Stimulated activated CD4-positive, alpha-beta T cell treated with anti-CD3 and anti-CD28 coated beads, Interleukin-4, amount 100 ng/mL, for 4 hours (primary cell): ENCODE results near the gene JSRP1.
A peak's percentile ranks its signal among the peaks of the same experiment; 100 is the strongest.

Source experiments
- DNase-seq, 2 experiments: peaks; one replicate each; pipeline ENCODE4 v3.0.0-alpha.2; 2020

JSRP1 gene, protein sequence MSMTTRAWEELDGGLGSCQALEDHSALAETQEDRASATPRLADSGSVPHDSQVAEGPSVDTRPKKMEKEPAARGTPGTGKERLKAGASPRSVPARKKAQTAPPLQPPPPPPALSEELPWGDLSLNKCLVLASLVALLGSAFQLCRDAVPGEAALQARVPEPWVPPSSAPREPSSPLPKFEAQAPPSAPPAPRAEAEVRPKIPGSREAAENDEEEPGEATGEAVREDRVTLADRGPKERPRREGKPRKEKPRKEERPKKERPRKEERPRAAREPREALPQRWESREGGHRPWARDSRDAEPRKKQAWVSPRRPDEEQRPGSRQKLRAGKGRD

GRCh38 chr19:2255982-2256685, at the start of gene JSRP1:
JSRP1 (minus strand) TSS chr19:2256417; CDS start chr19:2255314, 1,103 bp downstream.
- DNase-seq = no peak

- DNase-seq = no peak
Observed at GRCh38 chr19:2305452-2306280, 49.4 kb upstream of the JSRP1 start.

DNA sequence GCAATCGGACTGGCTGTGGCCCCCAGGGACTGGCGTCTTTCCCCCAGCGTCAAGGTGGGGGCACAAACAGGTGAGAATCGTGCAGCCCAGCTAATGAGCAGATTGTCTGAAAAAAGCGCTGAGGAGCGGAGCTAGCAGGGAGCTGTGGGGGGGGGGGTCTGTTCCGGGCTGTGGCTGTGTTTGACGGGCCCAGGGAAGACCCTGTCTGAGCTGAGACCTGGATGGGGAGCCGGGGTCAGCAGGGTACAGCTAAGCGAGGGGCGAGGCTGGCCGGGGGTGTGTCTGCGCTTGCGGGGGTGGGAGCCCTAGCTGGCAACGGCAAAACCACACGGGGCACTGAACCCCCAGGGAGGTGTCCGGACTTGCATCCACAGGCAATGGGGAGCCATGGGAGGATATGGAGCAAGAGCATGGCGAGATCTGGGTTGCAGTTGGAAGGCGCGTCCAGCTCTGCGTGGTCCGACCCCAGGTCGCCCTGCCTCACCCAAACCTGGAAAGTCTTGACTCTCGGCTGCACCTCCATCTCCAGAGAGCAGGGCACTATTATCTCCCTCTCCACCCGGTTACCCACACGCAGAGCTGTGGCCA, 47.1 kb upstream of the JSRP1 start:
- no peak for DNase-seq

- DNase-seq = peak in 1 of 2 experiments; percentile 20
Observed at GRCh38 chr19:2302319-2303210, 46.3 kb upstream of the JSRP1 start.

DNA sequence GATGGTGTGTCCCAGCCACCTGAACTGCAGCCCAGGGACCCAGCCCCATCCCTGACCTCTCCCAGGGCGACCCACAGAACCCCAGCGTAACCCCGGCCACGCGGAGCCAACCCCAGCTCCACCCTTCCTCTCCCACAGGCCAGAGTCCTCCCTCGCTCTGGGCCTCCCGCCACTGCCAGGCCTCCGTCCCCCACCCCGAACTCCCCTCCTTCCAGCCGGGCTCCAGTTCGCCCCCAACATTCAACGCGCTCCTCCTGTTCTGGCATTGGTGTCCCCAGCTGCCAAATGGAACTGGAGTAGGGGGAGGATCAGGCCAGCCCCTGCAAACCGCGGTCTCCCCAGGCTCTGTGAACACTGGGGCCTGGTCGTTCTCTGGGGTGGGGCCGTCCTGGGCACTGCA, 44.3 kb upstream of the JSRP1 start:
- no peak for DNase-seq

DNA sequence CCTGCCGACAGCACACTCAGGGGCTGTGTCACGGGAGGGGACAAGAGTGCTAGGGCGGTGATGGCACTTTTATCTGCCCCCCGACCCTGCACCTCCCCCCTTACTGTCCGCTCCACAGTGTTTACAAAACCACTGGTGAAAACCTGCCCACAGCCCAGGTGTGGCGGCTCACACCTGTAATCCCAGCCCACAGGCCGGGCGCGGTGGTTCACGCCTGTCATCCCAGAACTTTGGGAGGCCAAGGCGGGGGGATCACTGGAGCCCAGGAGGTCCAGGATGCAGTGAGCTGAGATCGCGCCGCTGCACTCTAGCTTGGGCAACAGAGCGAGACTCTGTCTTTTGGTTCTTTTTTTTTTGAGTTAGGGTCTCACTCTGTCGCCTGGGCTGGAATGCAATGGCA, 39.9 kb upstream of the JSRP1 start:
- DNase-seq = no peak

DNA sequence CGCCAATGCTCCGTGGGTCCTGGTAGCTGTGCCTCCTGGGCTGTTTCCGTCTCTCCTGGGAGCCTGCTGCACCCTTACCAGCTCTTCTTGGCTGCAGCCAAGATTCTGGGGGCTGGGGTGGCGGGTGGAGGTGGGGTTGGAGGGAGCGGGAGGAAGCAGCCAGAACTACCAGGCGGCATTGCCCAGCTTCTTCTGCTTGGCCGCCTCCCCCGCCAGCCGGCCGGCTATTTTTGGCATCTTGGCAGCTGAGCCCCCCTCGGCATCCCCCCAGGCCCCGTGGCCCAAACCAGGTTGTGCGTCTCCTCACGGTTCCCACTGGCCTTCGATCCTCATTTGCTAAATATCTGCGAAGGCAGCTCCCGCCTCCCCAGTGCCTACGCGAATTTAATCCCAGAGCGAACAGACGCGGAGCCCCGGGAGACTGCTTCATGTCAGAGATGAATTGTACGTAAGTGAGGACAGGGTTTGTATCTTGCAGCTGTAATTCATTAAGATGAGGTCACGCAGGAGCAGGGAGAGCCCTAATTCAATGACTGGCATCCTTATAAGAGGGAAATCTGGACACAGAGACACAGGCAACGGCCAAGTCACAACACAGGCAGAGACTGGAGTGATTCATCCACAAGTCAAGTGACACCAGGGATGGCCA, 38.6 kb upstream of the JSRP1 start:
- no peak for DNase-seq

DNA sequence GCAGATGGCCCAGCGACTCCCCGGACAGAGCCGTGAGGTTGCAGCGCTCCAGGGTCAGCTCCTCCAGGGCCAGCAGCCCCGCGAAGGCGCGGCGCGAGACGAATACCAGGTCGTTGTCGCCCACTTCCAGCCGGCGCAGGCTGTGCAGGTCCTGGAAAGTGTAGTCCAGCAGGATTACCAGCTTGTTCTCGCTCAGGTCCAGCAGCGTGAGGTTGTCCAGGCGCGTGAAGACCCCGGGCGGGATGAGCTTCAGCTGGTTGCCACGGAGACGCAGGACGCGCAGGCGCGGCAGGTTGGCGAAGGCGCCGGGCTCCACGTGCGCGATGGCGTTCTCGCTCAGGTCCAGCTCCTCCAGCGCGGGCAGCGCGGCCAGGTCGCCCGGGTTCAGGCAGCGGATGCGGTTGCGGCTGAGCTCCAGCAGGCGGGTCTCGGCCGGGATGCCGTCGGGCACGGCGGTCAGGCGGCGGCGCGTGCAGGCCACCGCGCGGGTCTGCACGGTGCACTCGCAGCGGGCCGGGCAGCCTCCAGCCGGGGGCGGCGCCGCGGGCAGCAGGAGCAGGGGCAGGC, 35.1 kb upstream of the JSRP1 start:
- DNase-seq = no peak

- no peak for DNase-seq
Observed at GRCh38 chr19:2290441-2291184, 34.4 kb upstream of the JSRP1 start.

GRCh38 chr19:2289714-2290435, 33.7 kb upstream of the JSRP1 start:
- peak; percentile 29 to 32 for DNase-seq

DNA sequence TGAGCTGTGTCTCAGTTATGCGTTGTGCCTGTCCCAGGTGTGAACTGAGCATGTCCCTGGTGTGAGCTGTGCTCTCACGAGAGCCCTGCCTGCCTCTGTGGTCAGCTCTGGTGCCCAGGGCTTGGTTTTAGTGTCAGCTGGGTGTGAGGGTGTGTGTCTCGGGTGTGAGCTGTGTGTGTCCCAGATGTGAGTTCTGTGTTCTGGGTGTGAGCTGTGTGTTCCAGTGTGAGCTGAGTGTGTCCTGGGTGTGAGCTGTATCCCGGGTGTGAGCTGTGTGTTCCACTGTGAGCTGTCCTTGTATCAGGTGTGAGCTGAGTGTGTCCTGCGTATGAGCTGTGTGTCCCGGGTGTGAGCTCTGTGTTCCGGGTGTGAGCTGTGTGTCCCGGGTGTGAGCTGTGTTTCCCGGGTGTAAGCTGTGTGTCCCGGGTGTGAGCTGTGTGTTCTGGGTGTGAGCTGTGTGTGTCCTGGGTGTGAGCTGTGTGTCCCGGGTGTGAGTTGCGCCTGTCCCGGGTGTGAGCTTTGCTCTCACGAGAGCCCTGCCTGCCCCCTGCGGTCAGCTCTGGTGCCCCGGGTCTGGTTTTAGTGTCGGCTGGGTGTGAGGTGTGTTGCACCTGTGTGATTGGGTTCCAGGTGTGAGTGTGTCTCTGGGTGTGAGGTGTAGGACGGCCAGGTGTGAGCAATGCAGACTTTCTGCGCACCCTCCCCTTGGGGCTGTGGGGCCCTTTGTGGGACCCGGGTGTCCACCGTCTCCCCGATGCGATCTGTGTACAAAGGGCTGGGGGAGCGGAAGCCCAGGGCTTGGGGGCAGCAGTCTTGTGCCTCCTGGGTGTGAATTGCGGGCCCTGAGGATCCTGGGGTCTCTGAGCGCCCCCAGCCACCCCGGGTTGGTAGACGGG, 32.8 kb upstream of the JSRP1 start:
- DNase-seq = no peak

DNA sequence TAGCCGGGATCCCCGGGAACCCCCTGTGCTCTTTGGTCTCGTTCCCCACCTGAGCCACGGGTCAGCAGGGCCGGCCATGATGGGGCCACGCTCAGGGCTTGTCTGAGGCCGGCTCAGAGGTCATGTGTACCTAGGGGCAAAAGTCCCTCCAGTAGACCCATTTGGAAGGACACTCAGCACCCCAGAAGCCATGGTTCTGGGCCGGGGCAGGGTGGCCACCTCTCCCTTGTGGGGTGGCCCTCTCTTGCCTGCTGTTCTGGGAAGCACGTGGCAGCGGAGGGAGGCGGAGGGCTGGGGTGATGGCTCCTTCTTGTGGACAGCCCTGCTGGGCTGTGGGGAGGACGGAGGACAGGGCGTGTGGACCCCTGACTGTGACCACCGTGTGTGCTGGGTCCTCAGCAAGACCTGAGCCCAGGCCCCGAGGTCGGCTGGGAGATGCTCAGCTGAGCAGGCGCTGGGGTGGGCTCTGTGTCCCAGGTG, 32.2 kb upstream of the JSRP1 start:
- DNase-seq = no peak

GRCh38 chr19:2287585-2288337, 31.5 kb upstream of the JSRP1 start:
- DNase-seq = no peak

- no peak for DNase-seq
Observed at GRCh38 chr19:2286402-2287140, 30.4 kb upstream of the JSRP1 start.

- DNase-seq = no peak
Observed at GRCh38 chr19:2283835-2284507, 27.8 kb upstream of the JSRP1 start.

GRCh38 chr19:2282862-2283237, 26.6 kb upstream of the JSRP1 start:
- DNase-seq = no peak
